GM12892 (cell line): Measurements from ENCODE around the gene OR5L2.

Experiments
- POLR2A ChIP-seq: IDR thresholded peaks from 2 replicates; pipeline ENCODE4 v1.6.1; 2011; ENCODE audit warnings: low read depth, low read length, control low read depth
- TAF1 ChIP-seq: IDR thresholded peaks from 2 replicates; pipeline ENCODE4 v1.6.1; 2011; ENCODE audit warnings: low read depth, mild to moderate bottlenecking, control low read depth, low read length, borderline replicate concordance

DNA sequence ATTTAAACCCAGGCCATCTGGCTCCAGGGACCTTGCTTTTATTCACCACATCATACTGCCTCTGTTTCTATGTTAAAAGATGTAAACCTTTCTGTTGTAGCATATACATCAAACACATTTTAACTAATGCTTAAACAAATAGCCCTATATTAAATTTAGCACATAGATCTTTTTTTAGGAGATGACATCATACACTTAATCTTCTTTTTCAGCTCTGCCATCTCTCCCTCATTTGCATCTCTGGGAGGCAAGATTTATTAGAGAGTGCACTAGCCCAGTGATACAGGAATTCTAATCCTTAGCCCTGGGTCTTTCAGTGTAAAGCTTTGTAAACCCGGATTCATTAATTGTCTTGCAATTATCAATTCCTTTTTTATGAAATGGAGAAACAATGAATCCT, 25.1 kb downstream of the OR5L2 start:
- TF ChIP-seq POLR2A (no peak), TAF1 (no peak)
